GM19372 (cell line): ENCODE data around the gene GATB.

Experiments used
- ATAC-seq: cut with Tn5 transposase; IDR thresholded peaks from one replicate; pipeline ENCODE4 v1.9.1; 2021; ENCODE audit warnings: mild to moderate bottlenecking, low read depth, moderate library complexity; ENCODE audit not compliant: unreplicated experiment

GATB gene

DNA sequence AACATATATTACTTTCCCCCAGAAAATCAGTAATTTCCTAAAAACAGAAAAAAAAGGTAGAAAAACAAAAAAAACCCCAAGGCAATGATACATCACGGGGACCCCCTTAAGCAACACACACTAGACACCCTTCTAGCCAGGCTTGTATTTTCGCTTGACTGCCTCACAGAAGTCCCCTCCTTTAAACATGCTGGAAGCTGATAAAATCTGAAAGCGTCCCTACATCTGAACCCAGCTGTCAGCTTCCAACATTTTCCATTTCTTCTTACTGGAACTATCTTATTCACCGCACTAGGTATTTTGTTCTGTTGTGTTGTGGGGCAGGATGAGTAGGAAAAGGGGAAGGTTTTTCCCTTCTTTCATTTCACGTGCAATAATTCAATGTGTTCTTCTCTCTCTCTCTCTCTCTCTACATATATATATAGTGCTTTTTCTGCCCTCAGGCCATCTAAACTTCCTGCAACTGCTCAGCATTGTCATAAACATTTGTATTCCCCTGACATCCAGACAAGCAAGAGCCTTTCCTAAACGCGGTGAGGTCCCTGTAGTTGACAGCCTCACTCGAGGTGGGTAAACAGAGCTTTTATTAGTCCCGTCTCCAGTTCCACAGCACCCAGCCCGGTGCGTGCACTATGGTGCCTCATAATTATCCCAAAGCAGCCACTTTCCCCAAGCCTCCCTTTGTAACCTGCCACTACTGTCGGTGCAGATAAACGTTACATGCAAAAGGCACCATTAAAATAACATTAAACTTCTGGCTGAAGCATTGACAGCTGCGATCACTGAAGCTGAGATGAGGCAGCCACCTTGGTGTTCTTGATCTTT is 82.5 kb downstream of the GATB start:
- no peak for ATAC-seq

DNA sequence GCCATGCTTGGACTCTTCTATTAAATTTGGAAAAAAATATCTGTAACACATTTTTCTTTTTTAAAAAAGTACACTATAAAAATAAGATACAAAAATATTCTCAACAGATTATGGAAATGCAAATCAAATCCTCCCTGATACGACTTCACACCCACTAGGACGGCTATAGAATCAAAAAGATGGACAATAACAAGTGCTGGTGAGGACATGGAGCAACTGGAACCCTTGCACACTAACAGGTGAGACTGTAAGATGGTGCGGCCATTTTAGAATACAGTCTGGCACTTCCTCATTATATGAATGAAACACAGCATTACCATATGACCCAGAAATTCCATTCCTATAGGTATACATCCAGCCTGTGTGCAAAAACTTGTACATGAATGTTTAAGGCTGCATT is 83.6 kb downstream of the GATB start:
- ATAC-seq = no peak

DNA sequence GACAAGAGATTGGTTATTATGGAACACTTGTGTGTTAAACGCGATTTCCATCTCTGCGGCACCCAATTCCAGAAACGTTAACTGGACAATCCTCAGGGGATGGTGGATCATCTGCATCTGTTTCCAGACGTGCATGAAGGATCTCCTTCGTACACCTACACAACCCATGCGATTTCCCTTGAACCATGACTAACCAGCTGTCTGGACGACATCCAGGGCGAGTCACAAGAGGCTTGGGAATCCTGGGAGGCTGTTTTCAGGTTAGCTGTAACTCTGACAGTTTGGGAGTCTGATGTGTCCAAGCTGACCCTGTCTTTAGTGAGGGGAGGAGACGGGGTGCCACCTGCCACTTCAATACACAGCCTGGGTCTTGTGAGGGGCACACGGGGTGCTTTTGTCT is 84.5 kb downstream of the GATB start:
- no peak for ATAC-seq

DNA sequence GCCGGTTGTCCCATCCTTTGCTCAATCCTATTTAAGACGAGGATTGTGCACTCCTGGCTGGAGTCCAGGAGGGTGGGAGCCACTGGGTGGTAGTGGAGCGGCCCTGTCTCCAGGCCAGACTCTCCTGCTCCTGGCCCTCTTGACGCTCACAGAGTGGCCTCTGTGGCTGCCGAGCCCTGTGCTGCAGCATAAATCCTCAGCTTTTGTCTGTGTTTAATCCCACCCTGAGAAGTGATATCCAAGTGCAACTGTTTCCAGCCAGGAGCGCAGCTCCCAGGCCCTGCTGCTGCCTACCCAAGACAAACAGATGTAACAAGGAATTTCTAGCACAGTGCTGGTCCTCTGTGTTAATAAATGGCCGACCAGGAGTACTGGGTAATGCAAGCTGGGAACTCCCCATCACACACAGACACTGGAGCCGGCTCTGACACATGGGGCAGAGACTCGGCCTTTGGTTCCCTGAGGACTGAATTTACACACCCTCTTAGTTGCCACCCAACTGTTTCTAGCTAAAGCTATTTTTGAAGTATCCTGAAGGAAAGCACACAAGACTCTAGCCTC is 85.3 kb downstream of the GATB start:
- no peak for ATAC-seq

DNA sequence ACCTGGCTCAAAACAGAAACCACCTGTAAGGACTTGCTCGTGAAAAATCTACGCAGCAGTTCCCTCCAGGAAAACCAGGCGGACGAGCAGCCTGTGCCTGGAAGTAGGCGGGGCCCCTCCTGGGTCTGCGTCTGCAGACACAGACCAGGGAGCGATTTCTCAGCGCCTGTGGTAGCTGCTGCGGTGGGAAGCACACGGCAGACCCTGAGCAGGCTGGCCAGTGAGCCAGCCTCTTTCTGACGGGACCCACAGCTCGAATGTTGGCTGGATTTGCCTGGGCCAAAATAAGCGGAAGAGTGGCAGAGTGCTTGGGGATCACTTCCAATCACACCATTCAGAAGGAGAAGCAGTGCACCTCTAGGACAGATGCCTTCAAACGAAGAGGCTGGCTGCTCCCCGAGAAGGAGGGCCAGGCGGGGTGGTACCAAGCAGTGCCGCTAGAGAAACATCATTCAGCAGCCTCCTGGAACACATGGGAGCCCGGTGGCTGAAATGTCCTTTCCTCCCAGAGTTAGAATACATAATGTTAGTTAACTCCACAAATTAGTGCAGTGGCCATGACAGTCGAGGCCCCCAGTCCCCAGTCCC is 85.9 kb downstream of the GATB start:
- no peak for ATAC-seq

DNA sequence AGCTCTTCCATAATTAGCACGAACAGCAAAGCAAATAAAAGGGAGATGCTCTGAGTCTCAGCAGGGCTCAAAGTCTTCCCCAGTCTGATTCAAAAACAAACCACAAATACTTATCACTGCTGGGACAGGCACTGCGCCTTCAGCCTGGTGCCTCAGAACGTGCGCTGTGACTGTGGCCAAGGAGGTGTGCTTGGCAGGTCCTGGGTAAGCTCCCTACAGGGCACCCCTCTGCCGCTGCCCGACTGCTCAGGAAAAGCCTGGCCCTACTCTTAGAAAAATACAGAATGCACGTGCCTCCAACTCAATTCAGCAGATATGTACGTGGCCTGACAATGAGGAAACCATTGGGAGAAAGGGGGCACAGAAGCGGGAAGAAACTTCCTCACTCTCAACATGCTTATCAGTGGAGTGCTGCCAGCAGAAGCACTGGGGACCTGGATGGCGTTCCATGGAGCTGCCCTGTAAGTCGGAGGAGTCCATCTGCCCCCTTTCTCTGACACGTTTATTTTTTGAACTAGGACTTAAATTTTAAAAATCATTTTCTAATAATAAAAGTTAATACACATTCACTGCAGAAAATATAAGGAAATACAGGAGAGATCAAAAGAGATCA is 86.8 kb downstream of the GATB start:
- ATAC-seq = no peak

DNA sequence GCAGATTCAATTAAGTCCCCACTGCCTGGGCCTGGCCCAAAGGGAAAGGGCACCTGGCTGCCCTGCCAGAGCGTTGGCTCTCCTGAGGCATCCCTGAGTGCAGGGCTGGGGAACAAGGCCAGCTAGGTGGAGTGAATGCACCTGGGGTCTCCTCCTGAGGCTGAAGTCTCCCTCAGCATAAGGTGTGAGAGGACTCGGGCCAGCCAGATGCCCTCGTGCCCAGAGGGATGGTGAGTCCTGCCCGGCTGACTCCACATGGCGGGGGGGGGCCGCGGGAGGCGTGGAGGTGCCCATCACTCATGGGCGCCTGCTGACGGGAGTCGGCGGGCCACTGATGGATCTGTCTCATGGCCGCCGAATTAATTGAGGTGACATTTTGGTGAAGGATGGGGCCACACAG is 87.8 kb downstream of the GATB start:
- no peak for ATAC-seq

DNA sequence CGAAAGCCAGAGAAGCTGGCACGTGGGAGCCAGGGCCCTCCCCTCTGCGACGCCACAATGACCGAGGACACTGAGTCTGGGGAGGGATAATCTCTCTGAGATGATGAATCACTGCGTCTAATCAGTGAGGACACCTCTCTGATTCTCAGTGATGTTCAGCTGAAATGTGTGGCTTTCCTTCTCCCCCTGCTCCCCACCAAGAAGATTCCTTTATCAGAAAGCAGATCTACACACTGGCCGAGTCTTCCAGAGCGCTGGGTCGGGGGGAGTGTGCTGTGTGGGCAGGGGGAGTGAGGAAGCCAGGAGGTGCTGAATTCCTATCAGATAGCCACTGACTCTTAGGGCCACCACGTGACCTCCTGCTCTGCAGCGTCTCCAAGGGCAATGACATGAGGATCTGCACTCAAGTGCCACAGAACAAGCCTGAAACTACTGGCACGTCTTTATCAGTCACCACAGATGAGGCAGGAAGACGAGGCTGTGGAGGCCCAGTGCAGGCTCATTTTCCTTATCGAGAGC is 89.2 kb downstream of the GATB start:
- ATAC-seq = no peak

- no peak for ATAC-seq
Measured at GRCh38 chr4:151670843-151671242, 90.0 kb downstream of the GATB start.

GRCh38 chr4:151669990-151670389 is 90.8 kb downstream of the GATB start:
- ATAC-seq = no peak

DNA sequence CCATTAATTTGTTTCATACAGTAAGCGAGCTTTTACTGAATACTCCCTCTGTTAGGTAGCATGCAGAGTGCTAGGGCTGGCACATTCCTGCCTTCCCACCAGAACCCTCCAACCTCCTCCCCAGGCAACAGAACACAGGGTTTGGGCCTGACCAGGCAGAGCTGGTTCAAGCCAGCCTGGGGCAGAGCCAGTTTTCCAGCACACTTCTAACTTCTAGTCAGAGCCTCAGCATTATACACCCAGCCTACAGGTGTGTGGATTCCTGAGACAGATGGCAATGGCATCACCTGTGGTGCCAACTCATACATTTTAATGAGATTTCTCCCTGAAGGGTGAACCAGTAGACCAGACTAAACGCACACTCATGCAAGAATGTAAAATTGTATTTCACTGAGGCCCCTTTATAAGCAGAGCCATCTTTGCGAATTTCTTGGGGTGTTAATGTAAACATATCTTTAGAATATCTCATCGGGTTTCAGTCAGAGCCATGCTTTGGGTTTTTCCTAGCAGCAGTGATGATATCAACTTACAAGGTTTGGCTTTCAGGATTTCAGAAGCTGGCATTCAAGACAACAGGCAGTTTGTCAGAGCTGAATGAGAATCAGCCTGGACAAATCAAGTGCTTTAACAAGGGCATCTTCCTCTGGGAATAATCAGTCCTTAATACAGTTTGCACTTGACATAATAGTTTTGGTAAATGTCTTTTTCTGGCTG is 92.0 kb downstream of the GATB start:
- no peak for ATAC-seq

DNA sequence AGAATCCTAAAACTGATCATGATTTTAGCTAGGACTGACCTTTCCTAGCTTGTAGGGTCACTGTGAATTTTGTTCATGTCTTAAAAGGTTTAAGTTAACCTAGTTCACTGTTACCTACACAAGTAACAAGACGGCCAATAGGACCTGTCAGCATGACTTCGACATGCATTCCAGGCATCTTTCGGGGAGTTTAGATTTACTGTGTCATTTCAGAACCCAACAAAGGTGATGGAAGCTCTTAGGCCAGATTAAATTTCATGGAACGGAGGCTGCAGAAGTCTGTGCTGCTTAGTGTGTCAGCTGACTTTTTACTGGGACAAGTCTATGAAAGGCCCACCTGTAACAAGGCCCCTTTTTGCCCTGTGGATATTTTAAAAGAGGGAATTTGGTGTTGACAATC is 93.1 kb downstream of the GATB start:
- ATAC-seq = no peak

GRCh38 chr4:151667048-151667447 is 93.8 kb downstream of the GATB start:
- no peak for ATAC-seq

DNA sequence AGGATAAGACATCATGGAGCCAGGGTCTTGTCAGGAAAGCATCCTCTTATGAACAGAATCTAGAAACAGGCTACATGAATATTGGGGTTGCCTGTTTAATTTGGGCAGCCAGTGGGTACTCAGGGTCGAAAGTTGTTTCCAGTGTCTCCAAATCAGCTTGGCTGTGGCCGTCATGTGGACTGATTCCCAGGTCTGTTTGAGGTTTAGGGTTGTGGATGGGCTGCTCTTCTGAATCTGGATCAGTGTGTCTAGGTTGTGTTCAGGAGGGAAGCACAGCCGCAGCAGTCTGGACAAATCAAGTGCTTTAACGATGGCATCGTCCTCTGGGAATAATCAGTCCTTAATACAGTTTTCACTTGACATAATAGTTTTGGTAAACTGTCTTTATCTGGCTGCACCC is 94.3 kb downstream of the GATB start:
- ATAC-seq = no peak

DNA sequence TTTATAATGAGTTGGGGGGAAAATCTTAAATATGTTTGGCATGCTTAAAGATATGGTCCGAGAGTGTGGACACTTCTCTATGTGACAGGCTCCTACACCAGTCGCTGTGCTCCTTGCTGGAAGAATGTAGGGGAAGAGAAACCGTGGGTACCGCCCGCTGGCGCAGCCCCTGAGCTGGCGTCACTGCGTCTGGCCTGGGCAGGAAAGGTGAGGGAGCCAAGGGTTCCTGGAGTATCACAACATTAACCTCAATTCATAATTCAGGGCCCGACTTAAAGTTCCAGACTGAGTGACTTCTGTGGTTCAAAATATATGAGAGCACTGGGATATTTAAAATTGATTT is 95.1 kb downstream of the GATB start:
- no peak for ATAC-seq

- no peak for ATAC-seq
Measured at GRCh38 chr4:151665022-151665784, 95.6 kb downstream of the GATB start.

DNA sequence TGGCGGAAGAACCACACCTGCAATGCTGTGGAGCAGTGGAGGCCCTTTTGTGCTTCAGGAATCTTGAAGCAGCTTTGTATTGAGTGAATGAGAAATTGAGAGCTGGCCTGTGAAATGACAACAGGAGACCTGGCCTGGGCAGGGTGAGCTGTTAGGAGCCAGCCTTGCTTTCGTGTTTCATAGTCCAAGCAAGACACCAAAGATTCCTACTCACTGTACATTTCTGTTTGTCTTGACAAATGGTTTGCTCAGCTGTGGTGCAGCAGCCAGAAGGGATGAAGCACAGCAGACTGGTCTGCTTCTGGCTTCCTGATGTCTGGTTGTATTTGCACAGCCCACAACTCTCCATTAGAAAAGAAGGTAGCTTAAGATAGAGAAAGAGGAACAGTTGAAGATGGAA is 96.5 kb downstream of the GATB start:
- no peak for ATAC-seq

DNA sequence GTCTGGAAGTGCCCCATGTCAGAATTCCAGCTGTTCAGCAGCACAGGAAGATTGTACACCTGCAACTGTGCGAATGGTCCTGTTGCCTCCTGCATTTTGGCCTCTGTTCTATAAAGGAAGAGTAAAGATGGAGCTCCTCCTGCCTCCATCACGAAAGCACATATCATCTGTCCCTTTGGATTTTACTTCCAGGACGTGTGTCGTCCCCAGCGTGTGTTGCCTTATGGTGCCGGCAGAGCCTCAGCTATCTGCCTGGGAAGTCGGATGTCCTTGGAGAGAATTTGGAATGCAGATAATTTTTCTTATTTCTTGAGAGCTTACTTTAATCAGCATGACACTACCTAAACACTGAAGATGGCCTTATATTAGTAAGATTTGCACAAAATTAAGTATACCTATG is 97.7 kb downstream of the GATB start:
- ATAC-seq = no peak

DNA sequence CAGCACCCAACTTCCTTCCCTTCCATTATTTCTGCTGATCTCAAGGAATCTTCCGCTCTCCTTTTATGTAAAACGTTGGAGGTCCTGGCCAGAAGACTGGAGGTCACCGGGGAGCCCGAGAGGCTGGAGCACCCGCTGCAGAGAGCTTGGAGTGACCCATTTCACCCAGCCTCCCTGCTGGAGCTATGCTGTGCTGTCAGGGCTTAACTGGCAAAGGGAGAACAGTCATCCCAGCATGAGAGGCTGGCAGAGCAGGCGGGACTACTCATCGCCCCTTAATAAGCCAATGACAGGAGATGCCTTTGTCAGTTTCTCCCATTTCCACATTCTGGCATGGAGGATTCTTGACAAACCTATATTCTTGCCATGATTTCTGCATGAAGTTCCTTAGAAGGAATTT is 98.9 kb downstream of the GATB start:
- no peak for ATAC-seq

- ATAC-seq = no peak
Measured at GRCh38 chr4:151660676-151661075, 100.1 kb downstream of the GATB start.
